Activated T-cell treated with anti-CD3 and anti-CD28 coated beads, Interleukin-2, amount 50 U/mL, for 1 hour (primary cell): ENCODE measurements around the gene RPS6KA5.
"Not testable (repeated sequence)": the region's sequence is repeated elsewhere in the genome, so short reads cannot be mapped to it uniquely, and the experiment has no call there.

Experiments used
- DNase-seq: peaks from one replicate; pipeline ENCODE4 v3.0.0-alpha.2; 2020

RPS6KA5 gene

GRCh38 chr14:90823542-90823941 is 236.9 kb downstream of the RPS6KA5 start:
- DNase-seq = not testable (repeated sequence)

GRCh38 chr14:90820958-90821357 is 239.5 kb downstream of the RPS6KA5 start:
- DNase-seq = peak; percentile 67

GRCh38 chr14:90819734-90820393 is 240.6 kb downstream of the RPS6KA5 start:
- DNase-seq = no peak

- no peak for DNase-seq
Measured at GRCh38 chr14:90818715-90819114, 241.7 kb downstream of the RPS6KA5 start.

- peak; percentile 22 for DNase-seq
Measured at GRCh38 chr14:90816681-90817436, 243.6 kb downstream of the RPS6KA5 start.

- DNase-seq = peak; percentile 57
Measured at GRCh38 chr14:90815822-90816662, 244.4 kb downstream of the RPS6KA5 start, which contains the start of gene TTC7B. Gene TTC7B (minus strand): TSS chr14:90816430. CDS start chr14:90816295, 135 bp downstream.

GRCh38 chr14:90815572-90815821 is 244.9 kb downstream of the RPS6KA5 start:
- no peak for DNase-seq

- no peak for DNase-seq
Measured at GRCh38 chr14:90814806-90815571, 245.5 kb downstream of the RPS6KA5 start.

- DNase-seq = no peak
Measured at GRCh38 chr14:90813442-90813841, 247.0 kb downstream of the RPS6KA5 start.

GRCh38 chr14:90812109-90812508 is 248.3 kb downstream of the RPS6KA5 start:
- no peak for DNase-seq

- no peak for DNase-seq
Measured at GRCh38 chr14:90811641-90812040, 248.8 kb downstream of the RPS6KA5 start.

- DNase-seq = no peak
Measured at GRCh38 chr14:90810806-90811205, 249.6 kb downstream of the RPS6KA5 start.

GRCh38 chr14:90809530-90810312 is 250.7 kb downstream of the RPS6KA5 start:
- DNase-seq = no peak

GRCh38 chr14:90808759-90809529 is 251.5 kb downstream of the RPS6KA5 start:
- DNase-seq = no peak

- DNase-seq = no peak
Measured at GRCh38 chr14:90807060-90807459, 253.4 kb downstream of the RPS6KA5 start.

GRCh38 chr14:90805662-90806540 is 254.5 kb downstream of the RPS6KA5 start:
- no peak for DNase-seq

GRCh38 chr14:90805084-90805391 is 255.4 kb downstream of the RPS6KA5 start:
- DNase-seq = no peak

- no peak for DNase-seq
Measured at GRCh38 chr14:90804292-90805083, 256.0 kb downstream of the RPS6KA5 start.

- no peak for DNase-seq
Measured at GRCh38 chr14:90803249-90803648, 257.2 kb downstream of the RPS6KA5 start.

GRCh38 chr14:90799420-90799819 is 261.0 kb downstream of the RPS6KA5 start:
- no peak for DNase-seq
